ENCODE measurements around the gene HOXC6.

Gene HOXC6

GRCh38 chr12:53990311-53991076, 37.7 kb upstream of the HOXC6 start:
- no peak for DNase-seq (ENCODE audit: low spot score)

- no peak for DNase-seq (ENCODE audit: low spot score)
These were observed 37.2 kb upstream of the HOXC6 start for GRCh38 chr12:53991077-53991460.

- no peak for DNase-seq (ENCODE audit: low spot score)
These were observed 35.8 kb upstream of the HOXC6 start for GRCh38 chr12:53992377-53992889.

- no peak for DNase-seq (ENCODE audit: low spot score)
These were observed 34.9 kb upstream of the HOXC6 start for GRCh38 chr12:53993162-53994008.

GRCh38 chr12:53994009-53994263, 34.3 kb upstream of the HOXC6 start:
- no peak for DNase-seq (ENCODE audit: low spot score)

- no peak for DNase-seq (ENCODE audit: low spot score)
These were observed 33.8 kb upstream of the HOXC6 start for GRCh38 chr12:53994264-53995001.

GRCh38 chr12:53995002-53995377, 33.2 kb upstream of the HOXC6 start:
- DNase-seq (ENCODE audit: low spot score) = peak; percentile 18

GRCh38 chr12:53995378-53996239, 32.6 kb upstream of the HOXC6 start:
- no peak for DNase-seq (ENCODE audit: low spot score)

GRCh38 chr12:53996240-53997203, 31.7 kb upstream of the HOXC6 start:
- DNase-seq (ENCODE audit: low spot score) = no peak

- DNase-seq (ENCODE audit: low spot score) = no peak
These were observed 30.8 kb upstream of the HOXC6 start for GRCh38 chr12:53997204-53998109.

GRCh38 chr12:53998110-53998899, 29.9 kb upstream of the HOXC6 start:
- no peak for DNase-seq (ENCODE audit: low spot score)

- no peak for DNase-seq (ENCODE audit: low spot score)
These were observed 29.4 kb upstream of the HOXC6 start for GRCh38 chr12:53998900-53999236.

GRCh38 chr12:53999559-54000115, 28.6 kb upstream of the HOXC6 start:
- no peak for DNase-seq (ENCODE audit: low spot score)

- DNase-seq (ENCODE audit: low spot score) = no peak
These were observed 27.8 kb upstream of the HOXC6 start, which contains the start of gene HOXC9 for GRCh38 chr12:54000116-54001114. HOXC9 (plus strand) TSS chr12:54000161; CDS start chr12:54000189, 28 bp downstream.

GRCh38 chr12:54001283-54002187, 26.7 kb upstream of the HOXC6 start:
- no peak for DNase-seq (ENCODE audit: low spot score)
